CD4-positive, alpha-beta T cell (primary cell): ENCODE measurements around the gene FAM177B. TPM values are rescaled to one million over a fixed set of nuclear protein-coding genes. Genes with fewer than 3 reads are reported as not detected.

Experiments
- ATAC-seq: fragments of 200-7000 bp; cut with Tn5 transposase; one replicate; pipeline ENCODE4 v1.10.0; 2022; ENCODE audit warnings: mild to moderate bottlenecking; ENCODE audit not compliant: poor library complexity
- CTCF ChIA-PET: fragments of 350-600 bp; sonication (Branson Sonifier 250); formaldehyde crosslinking; loops from one replicate; lab custom pipeline; 2021; ENCODE audit warnings: antibody characterized with exemption, inconsistent platforms; lab: Charles Lee
- POLR2A ChIA-PET: fragments of 350-600 bp; sonication (Branson Sonifier 250); formaldehyde crosslinking; loops from one replicate; lab custom pipeline; 2021; ENCODE audit warnings: antibody characterized with exemption, inconsistent platforms; lab: Charles Lee
- DNase-seq, 14 experiments: peaks; one replicate each; pipeline ENCODE4 v3.0.0-alpha.2; 2013 to 2020; ENCODE audit warnings: mixed read lengths in 2 of 14
- H3K27ac ChIP-seq, 2 donors: one replicate each; pipeline versions ENCODE4 v1.5.1 to v1.7.0; 2013; ENCODE audit warnings: low read length in 2 of 2, low read depth in 1 of 2, mild to moderate bottlenecking in 1 of 2
- H3K27me3 ChIP-seq, 2 experiments: 1 replicate in 1 of 2; 2 replicates in 1 of 2; pipeline versions ENCODE4 v1.6.1 to v1.7.0; 2013; ENCODE audit warnings: low read length in 2 of 2, control low read depth in 1 of 2, mild to moderate bottlenecking in 1 of 2, moderate library complexity in 1 of 2; ENCODE audit not compliant: insufficient read depth in 2 of 2, control insufficient read depth in 1 of 2
- H3K36me3 ChIP-seq: one replicate; pipeline ENCODE4 v1.6.1; 2013; ENCODE audit warnings: low read length, control low read depth; ENCODE audit not compliant: insufficient read depth
- H3K4me1 ChIP-seq: one replicate; pipeline ENCODE4 v1.6.1; 2013; ENCODE audit warnings: low read length, control low read depth; ENCODE audit not compliant: insufficient read depth
- H3K4me3 ChIP-seq: one replicate; pipeline ENCODE4 v1.5.1; 2013; ENCODE audit warnings: mild to moderate bottlenecking, low read length, moderate library complexity
- H3K9me3 ChIP-seq, 2 experiments: 1 replicate in 1 of 2; 2 replicates in 1 of 2; pipeline versions ENCODE4 v1.6.1 to v1.7.0; 2013; ENCODE audit warnings: low read length in 2 of 2, mild to moderate bottlenecking in 2 of 2, control low read depth in 1 of 2, moderate library complexity in 1 of 2; ENCODE audit not compliant: control insufficient read depth in 1 of 2, insufficient read depth in 1 of 2
- H3K27ac Mint-ChIP-seq: one replicate; pipeline ENCODE4 v1.8.0; 2020; ENCODE audit warnings: mixed read lengths
- H3K27me3 Mint-ChIP-seq: one replicate; pipeline ENCODE4 v1.8.0; 2021; ENCODE audit warnings: mixed read lengths
- H3K36me3 Mint-ChIP-seq: one replicate; pipeline ENCODE4 v1.8.0; 2021; ENCODE audit warnings: low read depth, mixed read lengths
- H3K4me1 Mint-ChIP-seq: one replicate; pipeline ENCODE4 v1.8.0; 2021; ENCODE audit warnings: low read depth, mixed read lengths
- H3K4me3 Mint-ChIP-seq: one replicate; pipeline ENCODE4 v1.8.0; 2020; ENCODE audit warnings: mild to moderate bottlenecking, mixed read lengths
- H3K9me3 Mint-ChIP-seq: one replicate; pipeline ENCODE4 v1.8.0; 2020; ENCODE audit warnings: mixed read lengths
- CTCF ChIP-seq: fragments of 200-600 bp; IDR thresholded peaks from one replicate; pipeline ENCODE4 v1.8.0; 2022; ENCODE audit warnings: antibody characterized with exemption, mild to moderate bottlenecking
- intact Hi-C, 2 experiments: fragments of 100-400 bp; cut with DNase I in 1 of 2; cut with micrococcal nuclease in 1 of 2; formaldehyde crosslinking; loops; one replicate each; pipeline versions ENCODE4 v1.15.1 to v1.9.0; 2023 to 2025; cut with DNase I, micrococcal nuclease
- total RNA-seq, 174 experiments: library from RNA in 2 of 174; stranded (reverse) in 2 of 174; gene quantifications; one replicate each; pipeline ENCODE4 v1.2.3 and lab custom pipeline; 2021 to 2026

FAM177B gene
- total RNA-seq, 2 experiments from 2014 or later, result not detected

- no peaks in the 10 kb centered on the region for H3K27me3 ChIP-seq
- POLR2A ChIA-PET, result no interaction called here
- TF ChIP-seq CTCF, result no peak
- Mint-ChIP-seq H3K9me3 (peaks cover 7% of the 10 kb centered on the region), H3K27me3 (peaks cover 17% of the 10 kb centered on the region), H3K4me3 (no peak overlapping the region), H3K4me1 (peaks cover 13% of the 10 kb centered on the region), H3K36me3 (no peaks in the 10 kb centered on the region), H3K27ac (no peak overlapping the region)
- DNase-seq, result no peak
- no peak overlapping the region for H3K27ac ChIP-seq
- no peak for ATAC-seq
- H3K4me3 ChIP-seq, result no peak overlapping the region
- intact Hi-C loops, result no loop called here
- H3K36me3 ChIP-seq, result no peaks in the 10 kb centered on the region
- CTCF ChIA-PET, result interaction anchor here (0.6 kb wide), 1 partner anchor 612 kb away, joined by 3 read pairs; no protein-coding TSS in a partner anchor
- peaks cover 6 to 8% of the 10 kb centered on the region in 2 experiments for H3K9me3 ChIP-seq
- H3K4me1 ChIP-seq, result peaks cover 3% of the 10 kb centered on the region
Measured at GRCh38 chr1:222767152-222767571, 30.2 kb downstream of the FAM177B start.

GRCh38 chr1:222768592-222768991, 31.6 kb downstream of the FAM177B start:
- ATAC-seq, result no peak
- Mint-ChIP-seq H3K9me3 (peaks cover 7% of the 10 kb centered on the region), H3K4me3 (no peak overlapping the region), H3K36me3 (no peaks in the 10 kb centered on the region), H3K4me1 (peaks cover 27% of the 10 kb centered on the region), H3K27me3 (peaks cover 11% of the 10 kb centered on the region), H3K27ac (no peak overlapping the region)
- no peak for DNase-seq
- intact Hi-C loops, result no loop called here
- POLR2A ChIA-PET, result no interaction called here
- Histone ChIP-seq H3K4me1 (peaks cover 13% of the 10 kb centered on the region), H3K27me3 (no peaks in the 10 kb centered on the region), H3K9me3 (peaks cover 6 to 8% of the 10 kb centered on the region in 2 experiments), H3K36me3 (no peaks in the 10 kb centered on the region), H3K4me3 (no peak overlapping the region), H3K27ac (no peak overlapping the region)
- CTCF ChIA-PET, result no interaction called here
- no peak for TF ChIP-seq CTCF

- Mint-ChIP-seq H3K36me3 (no peaks in the 10 kb centered on the region), H3K4me1 (peaks cover 27% of the 10 kb centered on the region), H3K27ac (no peak overlapping the region), H3K27me3 (peaks cover 5% of the 10 kb centered on the region), H3K4me3 (no peak overlapping the region), H3K9me3 (peaks cover 7% of the 10 kb centered on the region)
- no peak for DNase-seq
- H3K36me3 ChIP-seq, result no peaks in the 10 kb centered on the region
- ATAC-seq, result no peak
- H3K9me3 ChIP-seq, result peaks cover 6 to 8% of the 10 kb centered on the region in 2 experiments
- no peak overlapping the region for H3K4me3 ChIP-seq
- TF ChIP-seq CTCF, result no peak
- intact Hi-C loops, result no loop called here
- CTCF ChIA-PET, result no interaction called here
- H3K27me3 ChIP-seq, result no peaks in the 10 kb centered on the region
- POLR2A ChIA-PET, result no interaction called here
- peaks cover 13% of the 10 kb centered on the region for H3K4me1 ChIP-seq
- no peak overlapping the region for H3K27ac ChIP-seq
Measured at GRCh38 chr1:222769181-222769580, 32.2 kb downstream of the FAM177B start.
